HG02623 (cell line): ENCODE results near the gene NEUROD2.

Source experiments
- ATAC-seq: cut with Tn5 transposase; IDR thresholded peaks from one replicate; pipeline ENCODE4 v1.9.1; 2021; ENCODE audit warnings: moderate library complexity; ENCODE audit not compliant: unreplicated experiment

NEUROD2 gene

GRCh38 chr17:39635614-39636176, 28.0 kb upstream of the NEUROD2 start:
- no peak for ATAC-seq

GRCh38 chr17:39634384-39634871, 26.7 kb upstream of the NEUROD2 start:
- ATAC-seq, result no peak

GRCh38 chr17:39633570-39634183, 26.0 kb upstream of the NEUROD2 start:
- ATAC-seq, result no peak

- ATAC-seq, result no peak
These were observed 24.6 kb upstream of the NEUROD2 start for GRCh38 chr17:39632153-39632941.

GRCh38 chr17:39631403-39631802, 23.7 kb upstream of the NEUROD2 start:
- ATAC-seq, result no peak

GRCh38 chr17:39629898-39630297, 22.2 kb upstream of the NEUROD2 start:
- no peak for ATAC-seq

- ATAC-seq, result no peak
These were observed 21.8 kb upstream of the NEUROD2 start for GRCh38 chr17:39629494-39629880.

- no peak for ATAC-seq
These were observed 21.2 kb upstream of the NEUROD2 start for GRCh38 chr17:39628655-39629493.

- ATAC-seq, result no peak
These were observed 20.2 kb upstream of the NEUROD2 start for GRCh38 chr17:39627712-39628516.

- no peak for ATAC-seq
These were observed 19.5 kb upstream of the NEUROD2 start for GRCh38 chr17:39627047-39627711.

GRCh38 chr17:39626171-39627046, 18.7 kb upstream of the NEUROD2 start, which contains the start of gene PPP1R1B:
PPP1R1B (plus strand) TSS chr17:39626952; CDS start chr17:39627393, 441 bp downstream.
- no peak for ATAC-seq

GRCh38 chr17:39625198-39625785, 17.6 kb upstream of the NEUROD2 start:
- ATAC-seq, result no peak

- ATAC-seq, result no peak
These were observed 16.6 kb upstream of the NEUROD2 start for GRCh38 chr17:39624313-39624712.

GRCh38 chr17:39623356-39623950, 15.7 kb upstream of the NEUROD2 start:
- ATAC-seq, result no peak

GRCh38 chr17:39622380-39623006, 14.8 kb upstream of the NEUROD2 start:
- no peak for ATAC-seq

GRCh38 chr17:39621523-39622379, 14.0 kb upstream of the NEUROD2 start:
- no peak for ATAC-seq

- no peak for ATAC-seq
These were observed 12.0 kb upstream of the NEUROD2 start for GRCh38 chr17:39619786-39620101.
